ENCODE measurements around the gene KIF17. TPM values are rescaled to one million over a fixed set of nuclear protein-coding genes. Genes with fewer than 3 reads are reported as not detected.

The KIF17 gene
- total RNA-seq, 6 experiments from 2014 or later = 1.0 to 3.2 (median 1.3) TPM

GRCh38 chr1:20614131-20614579 is 103.7 kb downstream of the KIF17 start:
- Histone ChIP-seq H3K27ac (peak overlapping the region; percentile 72 to 94 (median 84)), H3K27me3 (no peaks in the 10 kb centered on the region), H3K36me3 (peaks cover 0 to 25% (median 7%) of the 10 kb centered on the region in 4 donors), H3K4me1 (peaks cover 0 to 34% (median 8%) of the 10 kb centered on the region in 4 donors), H3K9me3 (no peaks in the 10 kb centered on the region), H3K4me3 (no peak overlapping the region)
- WGBS (ENCODE audit: insufficient coverage, low coverage, low lambda C conversion rate, missing lambda C conversion rate) = 30% methylated on average over 3 of the region's 3 CpGs
- ATAC-seq (peak in 2 of 4 donors; percentile 7 to 27), DNase-seq (no peak)
- intact Hi-C loops (cut with DNase I) = no loop called here
- TF ChIP-seq CTCF (IDR thresholded peaks at IDR 0.05) (no peak), POLR2A (IDR thresholded peaks at IDR 0.05) (no peak)

Other genes with a start within 250 kb of the KIF17 start
- gene CAMK2N1, start 231.8 kb downstream of the KIF17 start, total RNA-seq = 10 to 100 TPM; 10.4 to 30.2 (median 20.1) TPM
- 10 to 100 TPM; 14.4 to 33.6 (median 16.7) TPM for gene MUL1, start 209.9 kb downstream of the KIF17 start, total RNA-seq
- under 1 TPM in 4 of 6 experiments, not detected in 2; 0.09 to 0.24 (median 0.12) TPM for gene FAM43B, start 165.4 kb downstream of the KIF17 start, total RNA-seq
- 10 to 100 TPM; 12.6 to 33.8 (median 24.5) TPM for gene CDA, start 128.9 kb downstream of the KIF17 start, total RNA-seq
- 10 to 100 TPM; 67.3 to 94.1 (median 83.0) TPM for gene PINK1, start 84.5 kb downstream of the KIF17 start, total RNA-seq
- 100 to 1,000 TPM in 3 of 6 experiments, 10 to 100 TPM in 3; 53.0 to 132 (median 100) TPM for gene DDOST, start 56.6 kb downstream of the KIF17 start, total RNA-seq
- gene SH2D5, start 14.7 kb upstream of the KIF17 start, total RNA-seq = 1 to 10 TPM in 2 of 6 experiments, under 1 TPM in 1, not detected in 3; 0.80 to 1.8 (median 1.4) TPM
- gene HP1BP3, start 69.3 kb upstream of the KIF17 start, total RNA-seq = 10 to 100 TPM; 60.6 to 84.6 (median 70.7) TPM